Liver (tissue), 9 donors: Measurements from ENCODE around the gene TMEM50B. TPM values are rescaled to one million over a fixed set of nuclear protein-coding genes. Genes with fewer than 3 reads are reported as not detected.

ENCODE experiments used
- DNase-seq: peaks from one replicate; pipeline ENCODE4 v3.0.0-alpha.2; 2017; ENCODE audit warnings: low spot score
- H3K27ac ChIP-seq, 2 donors: one replicate each; pipeline ENCODE4 v1.7.0; 2013; ENCODE audit warnings: inconsistent platforms in 2 of 2, low read length in 2 of 2, control low read depth in 1 of 2, low read depth in 1 of 2, mild to moderate bottlenecking in 1 of 2
- H3K27me3 ChIP-seq, 4 donors: one replicate each; pipeline versions ENCODE4 v1.6.1 to v1.7.0; 2013; ENCODE audit warnings: low read length in 3 of 4, inconsistent platforms in 1 of 4, mild to moderate bottlenecking in 1 of 4, moderate library complexity in 1 of 4; ENCODE audit not compliant: control insufficient read depth in 4 of 4, insufficient read depth in 4 of 4
- H3K36me3 ChIP-seq, 4 donors: one replicate each; pipeline versions ENCODE4 v1.6.1 to v1.7.0; 2013; ENCODE audit warnings: low read length in 3 of 4, mild to moderate bottlenecking in 3 of 4, low read depth in 1 of 4, moderate library complexity in 1 of 4; ENCODE audit not compliant: control insufficient read depth in 4 of 4, insufficient read depth in 3 of 4
- H3K4me1 ChIP-seq, 4 donors: one replicate each; pipeline versions ENCODE4 v1.6.1 to v1.7.0; 2013; ENCODE audit warnings: low read length in 3 of 4, mild to moderate bottlenecking in 3 of 4, moderate library complexity in 1 of 4; ENCODE audit not compliant: control insufficient read depth in 4 of 4, insufficient read depth in 4 of 4
- H3K4me3 ChIP-seq, 3 donors: one replicate each; pipeline versions ENCODE4 v1.6.1 to v1.7.0; 2013; ENCODE audit warnings: low read length in 3 of 3, control low read depth in 1 of 3, low read depth in 1 of 3, mild to moderate bottlenecking in 1 of 3
- H3K9ac ChIP-seq, 2 donors: one replicate each; pipeline ENCODE4 v1.7.0; 2013; ENCODE audit warnings: low read length in 2 of 2, mild to moderate bottlenecking in 2 of 2, moderate library complexity in 2 of 2, control low read depth in 1 of 2, low read depth in 1 of 2
- H3K9me3 ChIP-seq, 4 donors: one replicate each; pipeline versions ENCODE4 v1.6.1 to v1.7.0; 2013; ENCODE audit warnings: low read length in 3 of 4; ENCODE audit not compliant: control insufficient read depth in 4 of 4
- FOXA1 ChIP-seq: IDR thresholded peaks from 2 replicates; pipeline ENCODE4 v1.6.1; 2016; ENCODE audit warnings: antibody characterized with exemption
- FOXA2 ChIP-seq: IDR thresholded peaks from 2 replicates; pipeline ENCODE4 v1.6.1; 2016; ENCODE audit warnings: antibody characterized with exemption
- GABPA ChIP-seq, 2 donors: IDR thresholded peaks in 1 of 2; conservative IDR thresholded peaks in 1 of 2; 2 replicates each; pipeline ENCODE4 v1.6.1; 2016; ENCODE audit warnings: antibody characterized with exemption in 2 of 2, mild to moderate bottlenecking in 1 of 2, moderate library complexity in 1 of 2
- HNF4A ChIP-seq, 2 donors: conservative IDR thresholded peaks; 2 replicates each; pipeline ENCODE4 v1.6.1; 2016; ENCODE audit warnings: antibody characterized with exemption in 2 of 2, mild to moderate bottlenecking in 2 of 2
- HNF4G ChIP-seq: IDR thresholded peaks from 2 replicates; pipeline ENCODE4 v1.6.1; 2016; ENCODE audit warnings: antibody characterized with exemption
- JUND ChIP-seq, 2 donors: IDR thresholded peaks; 2 replicates each; pipeline ENCODE4 v1.6.1; 2016; ENCODE audit warnings: antibody characterized with exemption in 2 of 2
- NR2F2 ChIP-seq: IDR thresholded peaks from 2 replicates; pipeline ENCODE4 v1.6.1; 2016; ENCODE audit warnings: antibody characterized with exemption
- RAD21 ChIP-seq, 2 donors: IDR thresholded peaks; 2 replicates each; pipeline ENCODE4 v1.6.1; 2016; ENCODE audit warnings: antibody characterized with exemption in 2 of 2, mild to moderate bottlenecking in 2 of 2
- WGBS: extraction: QIAGEN DNeasy Blood & Tissue Kit; methylation state at CpG from one replicate; pipeline ENCODE4 v1.1.7; 2013; 5-methylcytosine and 5-hydroxymethylcytosine counted together
- polyA plus RNA-seq, 2 donors: library from polyadenylated mRNA; stranded (reverse) in 1 of 2; unstranded in 1 of 2; fragments of 200-250 nt in 1 of 2; fragments of >200 nt in 1 of 2; fragmentation: Nextera tagmentation in 1 of 2; extraction: Ambion mirVana in 1 of 2; gene quantifications; one replicate each; pipeline versions ENCODE4 v1.2.1 to v1.2.3, GENCODE V29; 2013 to 2015
- total RNA-seq, 2 donors: library from RNA; depleted of rRNA; stranded (reverse); fragments of >200 nt; gene quantifications; one replicate each; pipeline ENCODE4 v1.2.3, GENCODE V29; 2014
- TF ChIP-seq, protein P1 (sequence below): IDR thresholded peaks from 2 replicates; pipeline ENCODE4 v1.6.1; 2016; ENCODE audit warnings: antibody characterized with exemption
- TF ChIP-seq, protein P2 (sequence below): IDR thresholded peaks from 2 replicates; pipeline ENCODE4 v1.6.1; 2016; ENCODE audit warnings: antibody characterized with exemption
- TF ChIP-seq, protein P3 (sequence below): IDR thresholded peaks from 2 replicates; pipeline ENCODE4 v1.6.1; 2016; ENCODE audit warnings: antibody characterized with exemption
- TF ChIP-seq, protein P4 (sequence below): fragments of 150-350 bp; IDR thresholded peaks from 2 replicates; pipeline ENCODE4 v1.5.1; 2017; ENCODE audit warnings: improper control_type of control experiment, low read depth, low read length; ENCODE audit not compliant: missing input control
- donor health status: healthy.
- donor health status: healthy.
- donor health status: healthy.
- donor health status: healthy.
- donor health status: healthy.

TMEM50B gene
- total and polyA plus RNA-seq, 4 donors: 11.8 to 31.8 (median 29.9) TPM

DNA sequence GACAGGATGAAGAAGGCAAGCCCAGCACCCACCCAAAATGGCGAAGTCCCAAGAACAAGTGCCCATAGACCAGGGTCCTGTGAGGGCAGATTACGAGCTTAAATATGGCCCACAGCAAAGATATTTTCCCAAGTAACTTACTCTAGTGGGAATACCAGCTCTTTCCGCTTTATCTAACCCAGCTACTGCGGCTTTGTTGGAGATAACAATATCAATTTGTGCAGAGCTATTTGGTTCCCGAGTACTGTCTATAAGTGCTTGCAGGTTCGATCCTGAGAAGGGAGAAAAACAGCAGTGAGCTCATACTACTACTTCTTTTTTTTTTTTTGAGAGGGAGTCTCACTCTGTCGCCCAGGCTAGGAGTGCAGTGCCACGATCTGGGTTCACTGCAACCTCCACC is 26.1 kb upstream of the TMEM50B start:
- no peak overlapping the region for H3K9ac ChIP-seq
- no peaks in the 10 kb centered on the region for H3K4me1 ChIP-seq
- DNase-seq: no peak
- H3K27me3 ChIP-seq: no peaks in the 10 kb centered on the region
- no peak overlapping the region for H3K27ac ChIP-seq
- TF ChIP-seq, protein P1, sequence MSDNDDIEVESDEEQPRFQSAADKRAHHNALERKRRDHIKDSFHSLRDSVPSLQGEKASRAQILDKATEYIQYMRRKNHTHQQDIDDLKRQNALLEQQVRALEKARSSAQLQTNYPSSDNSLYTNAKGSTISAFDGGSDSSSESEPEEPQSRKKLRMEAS: no peak
- no peak for TF ChIP-seq FOXA1
- TF ChIP-seq, protein P2, sequence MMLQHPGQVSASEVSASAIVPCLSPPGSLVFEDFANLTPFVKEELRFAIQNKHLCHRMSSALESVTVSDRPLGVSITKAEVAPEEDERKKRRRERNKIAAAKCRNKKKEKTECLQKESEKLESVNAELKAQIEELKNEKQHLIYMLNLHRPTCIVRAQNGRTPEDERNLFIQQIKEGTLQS: no peak
- TF ChIP-seq, protein P3, sequence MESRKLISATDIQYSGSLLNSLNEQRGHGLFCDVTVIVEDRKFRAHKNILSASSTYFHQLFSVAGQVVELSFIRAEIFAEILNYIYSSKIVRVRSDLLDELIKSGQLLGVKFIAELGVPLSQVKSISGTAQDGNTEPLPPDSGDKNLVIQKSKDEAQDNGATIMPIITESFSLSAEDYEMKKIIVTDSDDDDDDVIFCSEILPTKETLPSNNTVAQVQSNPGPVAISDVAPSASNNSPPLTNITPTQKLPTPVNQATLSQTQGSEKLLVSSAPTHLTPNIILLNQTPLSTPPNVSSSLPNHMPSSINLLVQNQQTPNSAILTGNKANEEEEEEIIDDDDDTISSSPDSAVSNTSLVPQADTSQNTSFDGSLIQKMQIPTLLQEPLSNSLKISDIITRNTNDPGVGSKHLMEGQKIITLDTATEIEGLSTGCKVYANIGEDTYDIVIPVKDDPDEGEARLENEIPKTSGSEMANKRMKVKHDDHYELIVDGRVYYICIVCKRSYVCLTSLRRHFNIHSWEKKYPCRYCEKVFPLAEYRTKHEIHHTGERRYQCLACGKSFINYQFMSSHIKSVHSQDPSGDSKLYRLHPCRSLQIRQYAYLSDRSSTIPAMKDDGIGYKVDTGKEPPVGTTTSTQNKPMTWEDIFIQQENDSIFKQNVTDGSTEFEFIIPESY: no peak
- no peak for TF ChIP-seq JUND (IDR thresholded peaks at IDR 0.05)
- no peak for TF ChIP-seq NR2F2
- TF ChIP-seq GABPA (IDR thresholded peaks at IDR 0.05 in 1 of 2, conservative IDR thresholded peaks at IDR 0.05 in 1 of 2): no peak
- TF ChIP-seq RAD21 (IDR thresholded peaks at IDR 0.05): no peak
- TF ChIP-seq HNF4G: no peak
- no peak for TF ChIP-seq FOXA2
- no peak for TF ChIP-seq HNF4A (conservative IDR thresholded peaks at IDR 0.05)
- TF ChIP-seq, protein P4, sequence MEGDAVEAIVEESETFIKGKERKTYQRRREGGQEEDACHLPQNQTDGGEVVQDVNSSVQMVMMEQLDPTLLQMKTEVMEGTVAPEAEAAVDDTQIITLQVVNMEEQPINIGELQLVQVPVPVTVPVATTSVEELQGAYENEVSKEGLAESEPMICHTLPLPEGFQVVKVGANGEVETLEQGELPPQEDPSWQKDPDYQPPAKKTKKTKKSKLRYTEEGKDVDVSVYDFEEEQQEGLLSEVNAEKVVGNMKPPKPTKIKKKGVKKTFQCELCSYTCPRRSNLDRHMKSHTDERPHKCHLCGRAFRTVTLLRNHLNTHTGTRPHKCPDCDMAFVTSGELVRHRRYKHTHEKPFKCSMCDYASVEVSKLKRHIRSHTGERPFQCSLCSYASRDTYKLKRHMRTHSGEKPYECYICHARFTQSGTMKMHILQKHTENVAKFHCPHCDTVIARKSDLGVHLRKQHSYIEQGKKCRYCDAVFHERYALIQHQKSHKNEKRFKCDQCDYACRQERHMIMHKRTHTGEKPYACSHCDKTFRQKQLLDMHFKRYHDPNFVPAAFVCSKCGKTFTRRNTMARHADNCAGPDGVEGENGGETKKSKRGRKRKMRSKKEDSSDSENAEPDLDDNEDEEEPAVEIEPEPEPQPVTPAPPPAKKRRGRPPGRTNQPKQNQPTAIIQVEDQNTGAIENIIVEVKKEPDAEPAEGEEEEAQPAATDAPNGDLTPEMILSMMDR: no peak
- H3K36me3 ChIP-seq: peaks cover 2 to 52% (median 35%) of the 10 kb centered on the region in 4 donors
- H3K9me3 ChIP-seq: no peaks in the 10 kb centered on the region
- no peak overlapping the region for H3K4me3 ChIP-seq
- 97% methylated on average over 8 of the region's 8 CpGs for WGBS

DNA sequence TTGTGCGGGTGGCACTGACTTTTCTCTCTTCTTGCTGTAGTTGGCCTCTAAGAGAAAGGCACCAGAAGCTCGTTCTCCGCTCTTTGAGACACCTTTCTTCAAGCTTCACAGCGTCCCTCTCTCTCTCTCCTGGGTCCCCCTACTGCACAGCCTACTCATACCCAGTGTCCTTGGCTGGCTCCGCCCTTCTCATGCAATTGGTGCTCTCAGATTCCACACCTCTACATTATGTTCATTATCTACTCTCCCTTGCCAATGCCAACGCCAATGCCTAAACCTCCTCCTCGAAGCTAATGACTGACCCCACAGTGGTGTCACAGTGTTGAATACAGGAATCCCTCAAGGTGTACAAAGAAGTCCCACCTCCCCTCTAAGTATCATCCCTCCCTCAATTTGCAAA is 16.6 kb upstream of the TMEM50B start:
- H3K36me3 ChIP-seq: no peaks in the 10 kb centered on the region
- H3K9me3 ChIP-seq: no peaks in the 10 kb centered on the region
- TF ChIP-seq RAD21 (IDR thresholded peaks at IDR 0.05) (no peak), HNF4A (conservative IDR thresholded peaks at IDR 0.05) (no peak), HNF4G (no peak)
- TF ChIP-seq, protein P2: no peak
- no peak overlapping the region for H3K27ac ChIP-seq
- WGBS: 71% methylated on average over 7 of the region's 7 CpGs
- no peak for DNase-seq
- H3K4me3 ChIP-seq: no peak overlapping the region
- peaks cover 0 to 5% (median 2%) of the 10 kb centered on the region in 4 donors for H3K4me1 ChIP-seq
- H3K9ac ChIP-seq: no peak overlapping the region
- no peaks in the 10 kb centered on the region for H3K27me3 ChIP-seq

DNA sequence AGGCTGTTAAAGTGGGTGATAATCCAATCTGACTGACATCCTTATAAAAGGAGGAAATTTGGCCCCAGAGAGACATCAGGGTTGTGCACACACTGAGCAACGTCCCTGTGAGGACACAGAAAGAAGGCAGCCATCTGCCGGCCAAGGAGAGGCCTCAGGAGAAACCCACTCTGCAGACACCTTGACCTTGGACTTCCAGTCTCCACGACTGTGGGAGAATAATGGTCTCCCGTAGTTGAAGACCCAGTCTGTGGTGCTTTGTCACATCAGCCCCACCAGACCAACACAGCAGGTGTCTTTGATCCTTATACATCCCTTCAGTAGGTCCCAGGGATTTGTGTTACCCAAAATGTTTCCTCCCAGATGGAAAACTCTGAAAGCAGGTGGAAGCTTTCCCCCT is 16.0 kb upstream of the TMEM50B start:
- Histone ChIP-seq H3K27me3 (no peaks in the 10 kb centered on the region), H3K4me1 (peaks cover 0 to 9% (median 5%) of the 10 kb centered on the region in 4 donors), H3K9ac (no peak overlapping the region), H3K4me3 (no peak overlapping the region), H3K36me3 (no peaks in the 10 kb centered on the region), H3K27ac (no peak overlapping the region), H3K9me3 (no peaks in the 10 kb centered on the region)
- no peak for DNase-seq
- TF ChIP-seq, protein P2: no peak
- no peak for TF ChIP-seq HNF4G
- WGBS: 47% methylated on average over 4 of the region's 4 CpGs
